ENCODE results near the gene USH2A.

USH2A gene

DNA sequence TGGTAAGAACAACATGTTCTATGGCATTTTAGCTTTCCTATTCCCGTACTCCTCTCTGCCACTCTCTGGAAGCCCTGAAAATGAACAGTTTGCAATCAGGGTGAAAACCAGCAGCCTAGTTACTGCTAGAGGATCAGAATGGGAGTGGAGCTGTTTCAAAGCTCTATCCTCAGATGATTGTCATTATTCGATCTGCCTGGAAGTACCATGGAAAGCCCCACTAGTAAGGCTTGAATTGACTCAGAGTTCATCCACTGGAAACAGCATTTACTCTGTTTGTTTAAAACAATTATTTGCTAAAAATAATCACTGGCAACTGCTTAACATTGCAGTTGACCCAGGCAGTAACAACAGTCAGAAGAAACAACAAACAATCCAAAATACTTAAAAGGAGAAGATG lies 91.2 kb downstream of the USH2A start:
- no peak overlapping the region for H3K4me3 ChIP-seq (ENCODE audit: extremely low read depth, insufficient read depth, low read length, poor library complexity, severe bottlenecking)
- H3K9me3 ChIP-seq (ENCODE audit: control insufficient read depth, low read length), result peaks cover 10% of the 10 kb centered on the region
- 100% methylated on average over 1 of the region's 2 CpGs for WGBS, 2 experiments (ENCODE audit: insufficient coverage in 2 of 2)
- H3K27ac ChIP-seq (ENCODE audit: low read depth, low read length, severe bottlenecking), result no peak overlapping the region
- no peaks in the 10 kb centered on the region for H3K4me1 ChIP-seq (ENCODE audit: control insufficient read depth, insufficient read depth, low read length, poor library complexity, severe bottlenecking)
- H3K36me3 ChIP-seq (ENCODE audit: control insufficient read depth, insufficient read depth, low read length), result no peaks in the 10 kb centered on the region

GRCh38 chr1:216331211-216331610 lies 92.0 kb downstream of the USH2A start:
- no peaks in the 10 kb centered on the region for H3K4me1 ChIP-seq (ENCODE audit: control insufficient read depth, insufficient read depth, low read length, poor library complexity, severe bottlenecking)
- no peak overlapping the region for H3K27ac ChIP-seq (ENCODE audit: low read depth, low read length, severe bottlenecking)
- peaks cover 10% of the 10 kb centered on the region for H3K9me3 ChIP-seq (ENCODE audit: control insufficient read depth, low read length)
- no peaks in the 10 kb centered on the region for H3K36me3 ChIP-seq (ENCODE audit: control insufficient read depth, insufficient read depth, low read length)
- H3K4me3 ChIP-seq (ENCODE audit: extremely low read depth, insufficient read depth, low read length, poor library complexity, severe bottlenecking), result no peak overlapping the region

GRCh38 chr1:216330262-216330661 lies 93.0 kb downstream of the USH2A start:
- Histone ChIP-seq H3K9me3 (ENCODE audit: control insufficient read depth, low read length) (peaks cover 10% of the 10 kb centered on the region), H3K4me1 (ENCODE audit: control insufficient read depth, insufficient read depth, low read length, poor library complexity, severe bottlenecking) (no peaks in the 10 kb centered on the region), H3K27ac (ENCODE audit: low read depth, low read length, severe bottlenecking) (no peak overlapping the region), H3K36me3 (ENCODE audit: control insufficient read depth, insufficient read depth, low read length) (no peaks in the 10 kb centered on the region), H3K4me3 (ENCODE audit: extremely low read depth, insufficient read depth, low read length, poor library complexity, severe bottlenecking) (no peak overlapping the region)
- WGBS, 2 experiments (ENCODE audit: insufficient coverage in 2 of 2), result 100% methylated on average over 1 of the region's 2 CpGs; no CpG with 5 or more reads in 1 of the 2 experiments

DNA sequence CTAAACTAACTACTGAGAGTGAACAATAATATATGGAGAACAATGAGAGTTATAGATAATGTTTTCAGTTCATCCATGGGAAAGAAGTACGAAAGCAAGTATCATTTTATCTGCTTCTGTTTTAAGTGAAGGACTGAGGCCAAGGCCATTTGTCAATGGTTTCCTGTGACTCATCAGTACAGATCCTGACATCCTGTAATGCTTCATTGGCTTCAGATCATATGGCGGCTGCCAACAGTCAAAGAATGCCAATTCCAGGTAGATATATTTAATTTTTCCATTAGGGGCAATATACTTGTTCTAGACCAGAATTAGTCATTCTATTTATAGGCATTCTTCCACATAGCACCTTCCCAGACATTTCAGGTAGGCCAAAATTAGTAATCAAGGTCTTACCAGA lies 97.3 kb downstream of the USH2A start:
- WGBS, 2 experiments (ENCODE audit: insufficient coverage in 2 of 2), result 86 to 100% methylated on average over 1 of the region's 2 CpGs
- no peaks in the 10 kb centered on the region for H3K36me3 ChIP-seq (ENCODE audit: control insufficient read depth, insufficient read depth, low read length)
- H3K4me1 ChIP-seq (ENCODE audit: control insufficient read depth, insufficient read depth, low read length, poor library complexity, severe bottlenecking), result no peaks in the 10 kb centered on the region
- no peak overlapping the region for H3K4me3 ChIP-seq (ENCODE audit: extremely low read depth, insufficient read depth, low read length, poor library complexity, severe bottlenecking)
- H3K27ac ChIP-seq (ENCODE audit: low read depth, low read length, severe bottlenecking), result no peak overlapping the region
- no peaks in the 10 kb centered on the region for H3K9me3 ChIP-seq (ENCODE audit: control insufficient read depth, low read length)

DNA sequence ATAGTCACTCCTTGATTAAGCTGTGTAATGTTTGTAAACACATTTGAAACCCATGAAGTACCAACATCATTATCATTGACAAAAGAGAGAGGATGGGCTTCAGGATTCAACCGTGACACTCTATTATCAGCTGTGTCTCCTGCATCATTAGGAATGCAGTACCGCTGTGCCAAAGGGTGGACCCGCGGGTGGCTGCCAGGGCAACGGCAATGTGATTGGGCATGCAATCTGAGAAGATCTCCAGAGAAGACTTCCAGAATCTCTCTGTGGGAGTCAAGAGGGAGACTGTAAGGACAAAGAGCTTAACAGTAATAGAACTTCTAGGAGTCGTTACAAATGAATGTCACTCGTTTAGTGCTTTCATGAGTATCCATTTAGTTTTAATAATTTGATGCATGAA lies 97.9 kb downstream of the USH2A start:
- no peaks in the 10 kb centered on the region for H3K36me3 ChIP-seq (ENCODE audit: control insufficient read depth, insufficient read depth, low read length)
- H3K4me1 ChIP-seq (ENCODE audit: control insufficient read depth, insufficient read depth, low read length, poor library complexity, severe bottlenecking), result no peaks in the 10 kb centered on the region
- H3K27ac ChIP-seq (ENCODE audit: low read depth, low read length, severe bottlenecking), result no peak overlapping the region
- 90 to 91% methylated on average over 4 to 5 of the region's 7 CpGs for WGBS, 2 experiments (ENCODE audit: insufficient coverage in 2 of 2)
- H3K4me3 ChIP-seq (ENCODE audit: extremely low read depth, insufficient read depth, low read length, poor library complexity, severe bottlenecking), result no peak overlapping the region
- no peaks in the 10 kb centered on the region for H3K9me3 ChIP-seq (ENCODE audit: control insufficient read depth, low read length)

GRCh38 chr1:216323344-216323743 lies 99.9 kb downstream of the USH2A start:
- H3K4me1 ChIP-seq (ENCODE audit: control insufficient read depth, insufficient read depth, low read length, poor library complexity, severe bottlenecking), result no peaks in the 10 kb centered on the region
- no peak overlapping the region for H3K4me3 ChIP-seq (ENCODE audit: extremely low read depth, insufficient read depth, low read length, poor library complexity, severe bottlenecking)
- WGBS, 2 experiments (ENCODE audit: insufficient coverage in 2 of 2), result 86 to 100% methylated on average over 3 to 4 of the region's 6 CpGs
- no peaks in the 10 kb centered on the region for H3K9me3 ChIP-seq (ENCODE audit: control insufficient read depth, low read length)
- H3K36me3 ChIP-seq (ENCODE audit: control insufficient read depth, insufficient read depth, low read length), result no peaks in the 10 kb centered on the region
- no peak overlapping the region for H3K27ac ChIP-seq (ENCODE audit: low read depth, low read length, severe bottlenecking)

DNA sequence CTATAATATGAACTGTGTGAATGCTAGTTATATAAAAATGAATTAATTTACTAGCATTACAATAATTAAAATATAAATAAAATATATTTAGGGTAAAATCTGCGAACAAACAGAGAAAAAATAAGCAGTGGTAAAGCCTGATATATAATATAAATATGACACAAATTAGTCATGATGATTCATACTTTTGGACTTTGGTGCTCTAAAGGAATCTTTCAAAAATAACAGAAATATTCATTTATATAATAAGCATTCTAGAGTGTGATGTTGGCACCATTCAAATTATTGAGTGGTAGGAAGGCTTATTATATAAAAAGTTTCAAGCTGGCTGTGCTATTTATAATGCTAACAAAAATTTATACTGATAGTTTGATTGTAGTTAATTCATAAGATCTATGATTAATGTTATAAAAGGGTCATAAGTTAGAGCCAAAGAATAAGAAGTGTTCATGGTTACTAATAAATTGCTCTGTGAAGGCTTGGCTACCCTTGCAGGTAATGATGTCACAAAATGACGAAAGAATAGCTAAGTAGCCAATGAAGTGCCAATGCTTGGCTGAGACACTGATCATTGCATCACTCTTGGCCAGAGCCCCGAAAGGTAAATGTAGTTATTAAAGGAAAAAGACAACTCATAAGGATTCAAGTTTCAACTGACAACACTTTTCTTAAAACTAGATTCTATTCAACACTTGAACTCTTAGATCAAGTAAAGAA lies 108.7 kb downstream of the USH2A start:
- Histone ChIP-seq H3K4me3 (ENCODE audit: extremely low read depth, insufficient read depth, low read length, poor library complexity, severe bottlenecking) (no peak overlapping the region), H3K27ac (ENCODE audit: low read depth, low read length, severe bottlenecking) (no peak overlapping the region), H3K9me3 (ENCODE audit: control insufficient read depth, low read length) (no peaks in the 10 kb centered on the region), H3K36me3 (ENCODE audit: control insufficient read depth, insufficient read depth, low read length) (no peaks in the 10 kb centered on the region), H3K4me1 (ENCODE audit: control insufficient read depth, insufficient read depth, low read length, poor library complexity, severe bottlenecking) (no peaks in the 10 kb centered on the region)
- WGBS, 2 experiments (ENCODE audit: insufficient coverage in 2 of 2), result 90 to 100% methylated on average over 1 of the region's 3 CpGs

- H3K4me1 ChIP-seq (ENCODE audit: control insufficient read depth, insufficient read depth, low read length, poor library complexity, severe bottlenecking), result no peaks in the 10 kb centered on the region
Observed at GRCh38 chr1:216310776-216311175, 112.5 kb downstream of the USH2A start.

GRCh38 chr1:216306830-216307229 lies 116.4 kb downstream of the USH2A start:
- Histone ChIP-seq H3K4me3 (ENCODE audit: extremely low read depth, insufficient read depth, low read length, poor library complexity, severe bottlenecking) (no peak overlapping the region), H3K9me3 (ENCODE audit: control insufficient read depth, low read length) (no peaks in the 10 kb centered on the region), H3K4me1 (ENCODE audit: control insufficient read depth, insufficient read depth, low read length, poor library complexity, severe bottlenecking) (no peaks in the 10 kb centered on the region), H3K36me3 (ENCODE audit: control insufficient read depth, insufficient read depth, low read length) (no peaks in the 10 kb centered on the region), H3K27ac (ENCODE audit: low read depth, low read length, severe bottlenecking) (no peak overlapping the region)
- 93 to 95% methylated on average over 3 to 4 of the region's 4 CpGs for WGBS, 2 experiments (ENCODE audit: insufficient coverage in 2 of 2)

More at GRCh38 chr1:216310776-216311175, 112.5 kb downstream of the USH2A start:
- Histone ChIP-seq H3K36me3 (ENCODE audit: control insufficient read depth, insufficient read depth, low read length) (no peaks in the 10 kb centered on the region), H3K9me3 (ENCODE audit: control insufficient read depth, low read length) (no peaks in the 10 kb centered on the region), H3K4me3 (ENCODE audit: extremely low read depth, insufficient read depth, low read length, poor library complexity, severe bottlenecking) (no peak overlapping the region), H3K27ac (ENCODE audit: low read depth, low read length, severe bottlenecking) (no peak overlapping the region)
- WGBS, 2 experiments (ENCODE audit: insufficient coverage in 2 of 2), result 14 to 18% methylated on average over 3 to 4 of the region's 4 CpGs

- no peaks in the 10 kb centered on the region for H3K4me1 ChIP-seq (ENCODE audit: control insufficient read depth, insufficient read depth, low read length, poor library complexity, severe bottlenecking)
- no peaks in the 10 kb centered on the region for H3K36me3 ChIP-seq (ENCODE audit: control insufficient read depth, insufficient read depth, low read length)
Observed at GRCh38 chr1:216303690-216304089, 119.6 kb downstream of the USH2A start.

DNA sequence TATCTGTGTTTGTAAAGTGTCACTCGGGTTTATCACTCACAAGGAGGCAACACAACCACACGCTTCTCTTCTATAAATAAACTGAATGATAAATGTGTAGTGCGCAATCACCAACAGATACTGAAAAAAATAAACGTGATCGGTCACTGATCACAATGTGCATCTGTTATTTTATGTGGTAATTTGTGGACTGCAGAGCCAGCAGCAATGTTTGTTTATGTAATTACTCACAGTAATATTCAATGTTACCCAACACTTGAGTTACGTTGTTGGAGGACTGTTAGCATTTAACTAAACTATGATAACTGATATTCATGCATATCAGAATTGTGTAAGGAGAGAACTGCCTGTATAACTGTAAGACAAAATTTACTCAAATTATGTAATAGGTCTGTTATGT lies 129.6 kb downstream of the USH2A start:
- no CpG with 5 or more reads among the region's 6 CpGs for WGBS, 2 experiments (ENCODE audit: insufficient coverage in 2 of 2)
- no peak overlapping the region for H3K27ac ChIP-seq (ENCODE audit: low read depth, low read length, severe bottlenecking)
- H3K36me3 ChIP-seq (ENCODE audit: control insufficient read depth, insufficient read depth, low read length), result no peaks in the 10 kb centered on the region
- no peaks in the 10 kb centered on the region for H3K9me3 ChIP-seq (ENCODE audit: control insufficient read depth, low read length)
- H3K4me1 ChIP-seq (ENCODE audit: control insufficient read depth, insufficient read depth, low read length, poor library complexity, severe bottlenecking), result no peaks in the 10 kb centered on the region
- H3K4me3 ChIP-seq (ENCODE audit: extremely low read depth, insufficient read depth, low read length, poor library complexity, severe bottlenecking), result no peak overlapping the region

More at GRCh38 chr1:216303690-216304089, 119.6 kb downstream of the USH2A start:
- Histone ChIP-seq H3K9me3 (ENCODE audit: control insufficient read depth, low read length) (no peaks in the 10 kb centered on the region), H3K27ac (ENCODE audit: low read depth, low read length, severe bottlenecking) (no peak overlapping the region), H3K4me3 (ENCODE audit: extremely low read depth, insufficient read depth, low read length, poor library complexity, severe bottlenecking) (no peak overlapping the region)
